ENCODE results near the gene TIAM1.

- TF ChIP-seq CTCF (IDR thresholded peaks at IDR 0.05) (no peak), POLR2A (IDR thresholded peaks at IDR 0.05) (no peak), POLR2AphosphoS5 (IDR thresholded peaks at IDR 0.05) (no peak)
These were observed 68.2 kb downstream of the TIAM1 start for GRCh38 chr21:31275901-31276300.
